GM12892 (cell line): ENCODE data around the gene ZNHIT1.

Experiments used
- POLR2A ChIP-seq: IDR thresholded peaks from 2 replicates; pipeline ENCODE4 v1.6.1; 2011; ENCODE audit warnings: low read depth, low read length, control low read depth
- POLR2AphosphoS5 ChIP-seq: IDR thresholded peaks from 2 replicates; pipeline ENCODE4 v1.6.1; 2011; ENCODE audit warnings: low read depth, low read length, control low read depth

DNA sequence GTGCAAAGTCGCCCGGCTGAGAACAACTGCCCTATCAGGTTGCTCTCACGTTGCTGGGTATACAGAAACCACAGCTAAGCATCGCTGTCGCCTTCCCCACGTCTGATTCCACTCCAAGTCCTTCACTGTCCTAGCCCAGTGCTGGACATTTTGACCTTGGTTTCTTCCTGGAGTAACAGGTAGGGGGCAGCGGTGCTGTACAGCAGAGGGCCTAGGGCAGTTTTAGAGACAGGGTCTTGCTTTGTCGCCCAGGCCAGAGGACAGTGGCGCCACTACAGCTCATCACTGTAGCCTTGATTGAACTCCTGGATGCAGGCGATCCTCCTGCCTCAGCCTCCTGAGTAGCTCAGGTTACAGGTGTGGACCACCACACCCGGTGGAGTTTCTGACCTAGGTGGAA, 17.1 kb downstream of the ZNHIT1 start:
- no peak for TF ChIP-seq POLR2A
- TF ChIP-seq POLR2AphosphoS5, result no peak
